ENCODE data around the gene C6orf120. TPM values are rescaled to one million over a fixed set of nuclear protein-coding genes. Genes with fewer than 3 reads are reported as not detected.

C6orf120 gene
- total and polyA plus RNA-seq, 11 donors, result 3.4 to 22.9 (median 18.8) TPM

DNA sequence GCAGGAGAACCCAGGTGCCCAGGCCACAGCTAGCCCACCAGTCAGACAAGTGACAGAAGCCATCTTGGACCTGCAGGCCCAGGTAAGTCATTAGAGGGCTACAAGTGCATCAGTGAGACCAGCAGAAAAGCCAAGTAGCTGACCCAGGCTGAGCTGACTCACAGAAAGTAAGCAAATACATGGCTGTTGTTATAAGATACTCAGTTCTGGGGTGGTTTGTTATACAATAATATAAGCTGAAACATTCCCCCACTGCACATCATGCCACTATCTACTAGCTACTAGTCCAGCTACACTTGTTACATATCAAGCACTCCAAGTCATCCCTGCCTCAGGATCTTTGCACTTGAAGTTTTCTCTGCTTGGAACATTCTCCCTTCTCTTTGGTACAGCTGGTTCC lies 39.4 kb downstream of the C6orf120 start:
- no peaks in the 10 kb centered on the region for H3K36me3 ChIP-seq
- DNase-seq, result no peak
- peaks cover 0 to 8% (median 0%) of the 10 kb centered on the region in 12 donors for H3K4me1 ChIP-seq
- no peak overlapping the region for H3K4me3 ChIP-seq
- ATAC-seq, result no peak
- intact Hi-C loops (cut with DNase I), result no loop called here
- no peak overlapping the region for H3K27ac ChIP-seq
- H3K27me3 ChIP-seq, result no peaks in the 10 kb centered on the region
- H3K9me3 ChIP-seq, result peaks cover 0 to 15% (median 0%) of the 10 kb centered on the region in 12 donors
- TF ChIP-seq, protein P1, sequence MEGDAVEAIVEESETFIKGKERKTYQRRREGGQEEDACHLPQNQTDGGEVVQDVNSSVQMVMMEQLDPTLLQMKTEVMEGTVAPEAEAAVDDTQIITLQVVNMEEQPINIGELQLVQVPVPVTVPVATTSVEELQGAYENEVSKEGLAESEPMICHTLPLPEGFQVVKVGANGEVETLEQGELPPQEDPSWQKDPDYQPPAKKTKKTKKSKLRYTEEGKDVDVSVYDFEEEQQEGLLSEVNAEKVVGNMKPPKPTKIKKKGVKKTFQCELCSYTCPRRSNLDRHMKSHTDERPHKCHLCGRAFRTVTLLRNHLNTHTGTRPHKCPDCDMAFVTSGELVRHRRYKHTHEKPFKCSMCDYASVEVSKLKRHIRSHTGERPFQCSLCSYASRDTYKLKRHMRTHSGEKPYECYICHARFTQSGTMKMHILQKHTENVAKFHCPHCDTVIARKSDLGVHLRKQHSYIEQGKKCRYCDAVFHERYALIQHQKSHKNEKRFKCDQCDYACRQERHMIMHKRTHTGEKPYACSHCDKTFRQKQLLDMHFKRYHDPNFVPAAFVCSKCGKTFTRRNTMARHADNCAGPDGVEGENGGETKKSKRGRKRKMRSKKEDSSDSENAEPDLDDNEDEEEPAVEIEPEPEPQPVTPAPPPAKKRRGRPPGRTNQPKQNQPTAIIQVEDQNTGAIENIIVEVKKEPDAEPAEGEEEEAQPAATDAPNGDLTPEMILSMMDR (IDR thresholded peaks at IDR 0.05), result no peak
- TF ChIP-seq POLR2A (IDR thresholded peaks at IDR 0.05), result no peak

DNA sequence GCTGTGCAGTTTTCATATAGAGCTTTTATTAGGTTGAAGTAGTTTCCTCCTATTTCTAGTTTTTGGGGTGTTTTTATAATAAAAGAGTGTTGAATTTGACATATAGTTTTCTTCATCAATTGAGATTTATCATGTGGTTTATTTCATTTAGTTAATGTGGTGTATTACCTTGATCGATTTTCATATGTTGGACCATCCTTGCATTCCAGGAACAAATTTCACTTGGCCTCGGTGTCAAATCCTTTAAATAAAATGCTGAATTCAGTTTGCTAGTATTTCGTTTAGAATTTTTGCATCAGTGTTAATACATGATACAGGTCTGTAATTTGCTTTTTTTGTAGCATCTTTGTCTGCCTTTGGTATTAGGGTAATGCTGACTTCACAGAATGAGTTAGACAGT lies 43.5 kb downstream of the C6orf120 start:
- Histone ChIP-seq H3K27me3 (no peaks in the 10 kb centered on the region), H3K4me1 (peaks cover 0 to 10% (median 4%) of the 10 kb centered on the region in 12 donors), H3K4me3 (no peak overlapping the region), H3K36me3 (no peaks in the 10 kb centered on the region), H3K27ac (no peak overlapping the region), H3K9me3 (peaks cover 0 to 26% (median 0%) of the 10 kb centered on the region in 12 donors)
- ATAC-seq, result no peak
- WGBS, 4 donors, result 80 to 90% (median 86%) methylated on average over 3 of the region's 3 CpGs
- no peak for DNase-seq
- TF ChIP-seq, protein P1 (IDR thresholded peaks at IDR 0.05), result no peak
- TF ChIP-seq POLR2A (IDR thresholded peaks at IDR 0.05), result no peak
- intact Hi-C loops (cut with DNase I), result no loop called here

DNA sequence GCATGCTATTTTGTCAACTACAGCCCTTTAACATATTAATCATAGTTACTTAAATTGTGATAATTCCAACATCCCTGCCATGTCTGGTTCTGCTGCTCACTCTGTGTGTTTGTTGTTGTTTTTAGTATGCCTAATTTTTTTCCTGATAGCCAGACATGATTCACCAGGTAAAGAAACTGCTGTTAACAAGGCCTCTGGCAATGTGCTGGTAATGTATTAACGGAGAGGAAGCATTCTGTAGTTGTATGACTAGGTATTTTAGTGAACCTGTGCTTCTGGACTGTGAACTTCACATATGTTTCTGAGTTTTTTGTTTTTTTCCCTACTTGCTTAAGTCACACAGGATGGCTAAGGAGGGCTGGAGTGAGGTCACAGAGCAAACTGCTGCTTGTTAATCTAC lies 44.6 kb downstream of the C6orf120 start:
- ATAC-seq (no peak), DNase-seq (no peak)
- Histone ChIP-seq H3K27ac (no peak overlapping the region), H3K4me3 (no peak overlapping the region), H3K27me3 (no peaks in the 10 kb centered on the region), H3K4me1 (peaks cover 0 to 16% (median 9%) of the 10 kb centered on the region in 12 donors), H3K9me3 (peaks cover 0 to 26% (median 0%) of the 10 kb centered on the region in 12 donors), H3K36me3 (no peaks in the 10 kb centered on the region)
- WGBS, 4 donors, result 90 to 93% (median 93%) methylated on average over 1 of the region's 1 CpG
- TF ChIP-seq, protein P1 (IDR thresholded peaks at IDR 0.05), result no peak
- TF ChIP-seq POLR2A (IDR thresholded peaks at IDR 0.05), result no peak
- intact Hi-C loops (cut with DNase I), result no loop called here

DNA sequence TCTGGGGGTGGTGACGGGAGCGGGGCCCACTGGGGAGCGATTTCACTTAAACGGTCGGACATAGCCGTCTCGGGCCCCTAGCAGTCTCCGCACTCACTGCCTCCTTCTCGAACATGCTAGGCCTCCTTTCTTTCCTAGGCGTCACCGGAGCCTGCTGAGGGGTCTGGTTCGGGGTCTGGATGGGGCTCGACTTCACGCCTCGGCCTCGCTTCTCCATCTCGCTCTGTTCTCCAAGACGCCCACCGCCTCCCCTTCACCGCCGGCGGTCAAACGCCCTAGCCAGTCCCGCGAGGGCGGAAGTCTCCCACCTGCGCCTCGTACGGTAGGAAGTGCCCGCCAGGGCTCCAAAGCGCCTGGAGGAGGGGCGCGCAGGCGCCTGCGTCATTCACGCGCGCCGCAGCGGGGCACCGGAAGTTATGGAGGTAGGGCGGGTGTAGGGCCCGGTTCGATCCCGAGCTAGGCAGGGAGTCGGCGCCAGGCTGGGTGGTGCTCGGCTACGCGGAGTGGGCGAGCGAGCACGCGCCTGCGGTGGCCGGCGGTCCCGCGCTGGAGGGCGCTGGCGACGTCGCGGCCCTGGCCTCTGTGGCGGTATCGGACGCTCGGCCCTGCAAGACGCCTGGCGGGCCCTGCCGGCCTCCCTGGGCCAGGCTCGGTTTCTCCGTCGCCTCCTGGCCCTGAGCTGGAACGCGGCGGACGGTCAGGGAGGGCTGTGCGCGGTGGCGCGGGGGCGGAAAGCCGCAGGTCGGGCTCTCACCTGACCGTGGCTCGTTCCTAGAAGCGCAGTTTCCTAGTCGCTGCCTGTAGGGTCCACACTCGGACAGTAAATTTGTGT lies 49.5 kb downstream of the C6orf120 start, which contains the start of the genes DYNLT2 and ERMARD:
Gene DYNLT2, minus strand, starts transcription at position 331 of the 832 bp plus-strand sequence. Its CDS starts 114 bp downstream, at position 217.
Gene ERMARD, plus strand, starts transcription at position 381 of the 832 bp plus-strand sequence. Its CDS starts 36 bp downstream, at position 417.
- Histone ChIP-seq H3K4me3 (peak within 1 kb of the TSS; percentile 66 to 98 (median 88)), H3K36me3 (peaks cover 0 to 15% (median 2%) of the 10 kb centered on the region in 9 donors), H3K9me3 (peaks cover 0 to 9% (median 0%) of the 10 kb centered on the region in 12 donors), H3K27me3 (no peaks in the 10 kb centered on the region), H3K4me1 (peaks cover 0 to 29% (median 17%) of the 10 kb centered on the region in 12 donors), H3K27ac (peak within 1 kb of the TSS; percentile 85 to 97 (median 96))
- ATAC-seq, result peak; percentile 97 to 100 (median 99)
- TF ChIP-seq POLR2A (IDR thresholded peaks at IDR 0.05), result peak in 1 of 2 donors; percentile 81
- TF ChIP-seq, protein P1 (IDR thresholded peaks at IDR 0.05), result peak in 10 of 12 donors; percentile 14 to 37 (median 24)
- WGBS, 4 donors, result 0 to 1% (median 1%) methylated on average over 16 to 90 of the region's 90 CpGs
- intact Hi-C loops (cut with DNase I), result loop anchor here in 9 of 10 donors (1.0 to 10.0 kb wide), 13 partner anchors 25 to 806 kb away; partner anchors contain the start of genes PSMB1 (in 5 of the 9), TBP (in 5 of the 9), C6orf120 (in 3 of the 9) and WDR27 (in 3 of the 9)
- DNase-seq, result peak; percentile 92 to 96 (median 94)
